HEK293T (cell line): ENCODE measurements around the gene TMPRSS3.

ENCODE experiments used
- CTCF ChIA-PET: fragments of 350-600 bp; formaldehyde crosslinking; extraction: SDS; loops from one replicate; lab custom pipeline; 2021; ENCODE audit warnings: antibody characterized with exemption, inconsistent platforms; lab: Yijun Ruan, JAX
- POLR2A ChIA-PET: fragments of 350-600 bp; formaldehyde crosslinking; extraction: SDS; loops from one replicate; lab custom pipeline; 2020; ENCODE audit warnings: antibody characterized with exemption, inconsistent platforms; lab: Yijun Ruan, JAX
- DNase-seq: peaks from one replicate; pipeline ENCODE4 v3.0.0; 2012; ENCODE audit warnings: mixed read lengths; ENCODE audit errors: extremely low spot score
- ARNT ChIP-seq: fragments of 450-650 bp; IDR thresholded peaks from 2 replicates; pipeline ENCODE4 v1.6.1; 2017; ENCODE audit warnings: mild to moderate bottlenecking
- BHLHE40 ChIP-seq: fragments of 450-650 bp; IDR thresholded peaks from 2 replicates; pipeline ENCODE4 v1.6.1; 2016; ENCODE audit warnings: mild to moderate bottlenecking, moderate library complexity, borderline replicate concordance
- CTBP1 ChIP-seq: fragments of 450-650 bp; IDR thresholded peaks from 2 replicates; pipeline ENCODE4 v1.6.1; 2016; ENCODE audit warnings: borderline replicate concordance
- ELF4 ChIP-seq: fragments of 450-650 bp; IDR thresholded peaks from 2 replicates; pipeline ENCODE4 v1.6.1; 2017; ENCODE audit warnings: antibody characterized with exemption
- FOXA1 ChIP-seq: fragments of 450-650 bp; IDR thresholded peaks from 2 replicates; pipeline ENCODE4 v1.6.1; 2016; ENCODE audit warnings: mild to moderate bottlenecking
- FOXK2 ChIP-seq: fragments of 450-650 bp; IDR thresholded peaks from 2 replicates; pipeline ENCODE4 v1.6.1; 2016; ENCODE audit warnings: mild to moderate bottlenecking
- FOXM1 ChIP-seq: fragments of 450-650 bp; IDR thresholded peaks from 2 replicates; pipeline ENCODE4 v1.6.1; 2017; ENCODE audit warnings: mild to moderate bottlenecking, borderline replicate concordance
- HDGF ChIP-seq: fragments of 450-650 bp; IDR thresholded peaks from 2 replicates; pipeline ENCODE4 v1.6.1; 2017; ENCODE audit warnings: antibody characterized with exemption, borderline replicate concordance
- L3MBTL2 ChIP-seq: fragments of 450-650 bp; conservative IDR thresholded peaks from 2 replicates; pipeline ENCODE4 v1.6.1; 2016; ENCODE audit warnings: mild to moderate bottlenecking
- LEF1 ChIP-seq: fragments of 450-650 bp; IDR thresholded peaks from 2 replicates; pipeline ENCODE4 v1.6.1; 2017; ENCODE audit warnings: mild to moderate bottlenecking, borderline replicate concordance
- NFRKB ChIP-seq: fragments of 450-650 bp; IDR thresholded peaks from 2 replicates; pipeline ENCODE4 v1.6.1; 2016; ENCODE audit warnings: mild to moderate bottlenecking, moderate library complexity
- SP1 ChIP-seq: fragments of 450-650 bp; IDR thresholded peaks from 2 replicates; pipeline ENCODE4 v1.6.1; 2017
- SUZ12 ChIP-seq: fragments of 450-650 bp; IDR thresholded peaks from 2 replicates; pipeline ENCODE4 v1.6.1; 2016; ENCODE audit warnings: mild to moderate bottlenecking
- TARDBP ChIP-seq: fragments of 450-650 bp; IDR thresholded peaks from 2 replicates; pipeline ENCODE4 v1.6.1; 2016
- ZNF384 ChIP-seq: fragments of 450-650 bp; IDR thresholded peaks from 2 replicates; pipeline ENCODE4 v1.6.1; 2016
- TF ChIP-seq, protein P1 (sequence below): fragments of 450-650 bp; IDR thresholded peaks from 2 replicates; pipeline ENCODE4 v1.6.1; 2016

Gene TMPRSS3

GRCh38 chr21:42353623-42354022, 42.2 kb downstream of the TMPRSS3 start:
- TF ChIP-seq TARDBP (no peak), SUZ12 (no peak), FOXA1 (no peak), BHLHE40 (no peak), CTBP1 (no peak), SP1 (no peak), L3MBTL2 (no peak), ELF4 (no peak), FOXM1 (no peak), LEF1 (no peak), ARNT (no peak), ZNF384 (no peak), NFRKB (no peak), FOXK2 (no peak), HDGF (no peak)
- TF ChIP-seq, protein P1, sequence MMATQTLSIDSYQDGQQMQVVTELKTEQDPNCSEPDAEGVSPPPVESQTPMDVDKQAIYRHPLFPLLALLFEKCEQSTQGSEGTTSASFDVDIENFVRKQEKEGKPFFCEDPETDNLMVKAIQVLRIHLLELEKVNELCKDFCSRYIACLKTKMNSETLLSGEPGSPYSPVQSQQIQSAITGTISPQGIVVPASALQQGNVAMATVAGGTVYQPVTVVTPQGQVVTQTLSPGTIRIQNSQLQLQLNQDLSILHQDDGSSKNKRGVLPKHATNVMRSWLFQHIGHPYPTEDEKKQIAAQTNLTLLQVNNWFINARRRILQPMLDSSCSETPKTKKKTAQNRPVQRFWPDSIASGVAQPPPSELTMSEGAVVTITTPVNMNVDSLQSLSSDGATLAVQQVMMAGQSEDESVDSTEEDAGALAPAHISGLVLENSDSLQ: no peak
- POLR2A ChIA-PET: no interaction called here
- CTCF ChIA-PET: no interaction called here

DNA sequence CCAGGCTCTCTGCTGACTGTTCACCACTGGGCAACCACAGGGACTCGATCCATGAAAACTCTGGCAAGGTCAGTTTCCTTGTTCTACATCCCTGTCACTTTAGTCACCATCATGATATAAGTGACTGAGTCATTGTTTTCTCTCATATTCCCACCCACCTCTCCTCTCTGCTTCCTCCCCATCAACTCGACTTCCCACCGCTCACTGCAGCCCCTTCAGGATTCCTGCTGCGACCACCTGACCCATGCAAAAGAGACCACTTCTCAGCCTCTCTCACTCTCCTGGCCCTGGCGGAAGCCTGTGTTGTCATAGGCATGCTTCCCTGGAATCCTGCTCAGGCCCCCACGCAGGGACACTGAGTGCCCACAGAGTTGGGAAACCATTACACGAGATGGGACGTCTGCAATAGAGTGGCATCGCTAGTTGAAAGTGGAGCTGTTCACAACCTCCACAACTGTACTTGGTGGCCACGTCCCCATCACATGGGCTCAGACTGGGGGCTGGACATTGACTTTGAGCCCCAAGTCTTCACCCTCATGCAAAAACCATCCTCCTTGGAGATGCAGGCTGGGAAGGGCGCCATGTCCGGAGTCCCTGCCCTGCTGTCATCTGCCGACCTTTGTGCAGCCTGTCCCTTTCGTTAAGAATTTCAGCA, 43.3 kb downstream of the TMPRSS3 start:
- DNase-seq: no peak
- POLR2A ChIA-PET: no interaction called here
- TF ChIP-seq ARNT (no peak), SP1 (no peak), TARDBP (no peak), BHLHE40 (no peak), ZNF384 (no peak), L3MBTL2 (no peak), CTBP1 (no peak), FOXK2 (no peak), FOXM1 (no peak), ELF4 (no peak)
- CTCF ChIA-PET: no interaction called here

More at GRCh38 chr21:42353623-42354022, 42.2 kb downstream of the TMPRSS3 start:
- no peak for DNase-seq

- CTCF ChIA-PET: no interaction called here
These were observed 44.0 kb downstream of the TMPRSS3 start for GRCh38 chr21:42351626-42352440.

GRCh38 chr21:42350927-42351426, 44.9 kb downstream of the TMPRSS3 start, which contains the start of gene TFF2:
TFF2 (minus strand) TSS chr21:42350994; CDS start chr21:42350957, 37 bp downstream.
- DNase-seq: no peak
- POLR2A ChIA-PET: no interaction called here
- TF ChIP-seq NFRKB (no peak), SP1 (no peak), LEF1 (no peak), L3MBTL2 (no peak), FOXK2 (no peak), ELF4 (no peak), TARDBP (no peak), CTBP1 (no peak), BHLHE40 (no peak), SUZ12 (no peak), FOXM1 (no peak), FOXA1 (no peak), ARNT (no peak)
- CTCF ChIA-PET: no interaction called here

More at GRCh38 chr21:42351626-42352440, 44.0 kb downstream of the TMPRSS3 start:
- POLR2A ChIA-PET: no interaction called here
- TF ChIP-seq HDGF (no peak), TARDBP (no peak), ARNT (no peak), SP1 (no peak), ZNF384 (no peak), NFRKB (no peak), BHLHE40 (no peak), CTBP1 (no peak), FOXK2 (no peak), FOXM1 (no peak), SUZ12 (no peak), L3MBTL2 (no peak), FOXA1 (no peak), ELF4 (no peak)
- TF ChIP-seq, protein P1: no peak
- no peak for DNase-seq

DNA sequence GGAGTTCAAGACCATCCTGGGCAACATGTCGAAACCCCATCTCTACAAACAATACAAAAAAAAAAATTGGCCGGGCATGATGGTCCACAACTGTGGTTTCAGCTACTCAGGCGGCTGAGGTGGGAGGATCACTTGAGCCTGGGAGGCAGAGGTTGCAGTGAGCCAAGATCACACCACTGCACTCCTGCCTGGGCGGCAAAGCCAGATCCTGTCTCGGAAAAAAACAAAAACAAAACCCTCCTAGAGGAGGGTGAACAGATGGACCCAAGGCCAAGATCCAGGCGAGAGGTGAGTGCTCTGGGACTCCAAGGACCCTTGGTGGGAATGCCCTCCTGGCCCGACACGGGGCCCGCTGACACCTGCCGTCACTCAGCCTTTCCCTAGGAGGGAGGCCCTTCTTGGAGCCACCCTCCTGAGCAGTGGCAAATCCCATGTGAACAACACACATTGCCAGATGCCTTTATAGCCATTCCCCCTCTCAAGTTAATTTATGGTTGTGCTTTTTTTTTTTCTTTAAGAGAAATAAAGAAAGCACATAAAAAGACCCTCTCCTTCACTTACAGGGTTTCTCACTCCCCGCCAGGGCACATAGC, 45.4 kb downstream of the TMPRSS3 start:
- POLR2A ChIA-PET: no interaction called here
- CTCF ChIA-PET: no interaction called here
- no peak for DNase-seq
- TF ChIP-seq SUZ12 (no peak), HDGF (no peak), ZNF384 (no peak), SP1 (no peak), FOXK2 (no peak), TARDBP (no peak), LEF1 (no peak), FOXM1 (no peak), FOXA1 (no peak)
- TF ChIP-seq, protein P1: no peak
